GM19043 (cell line): Measurements from ENCODE around the gene SCNN1B.

Source experiments
- ATAC-seq: cut with Tn5 transposase; IDR thresholded peaks from one replicate; pipeline ENCODE4 v1.9.1; 2021; ENCODE audit warnings: low read depth; ENCODE audit not compliant: unreplicated experiment

SCNN1B gene

GRCh38 chr16:23320693-23321092 is 18.6 kb downstream of the SCNN1B start:
- ATAC-seq: no peak

- ATAC-seq: no peak
Observed at GRCh38 chr16:23321206-23321875, 19.2 kb downstream of the SCNN1B start.

DNA sequence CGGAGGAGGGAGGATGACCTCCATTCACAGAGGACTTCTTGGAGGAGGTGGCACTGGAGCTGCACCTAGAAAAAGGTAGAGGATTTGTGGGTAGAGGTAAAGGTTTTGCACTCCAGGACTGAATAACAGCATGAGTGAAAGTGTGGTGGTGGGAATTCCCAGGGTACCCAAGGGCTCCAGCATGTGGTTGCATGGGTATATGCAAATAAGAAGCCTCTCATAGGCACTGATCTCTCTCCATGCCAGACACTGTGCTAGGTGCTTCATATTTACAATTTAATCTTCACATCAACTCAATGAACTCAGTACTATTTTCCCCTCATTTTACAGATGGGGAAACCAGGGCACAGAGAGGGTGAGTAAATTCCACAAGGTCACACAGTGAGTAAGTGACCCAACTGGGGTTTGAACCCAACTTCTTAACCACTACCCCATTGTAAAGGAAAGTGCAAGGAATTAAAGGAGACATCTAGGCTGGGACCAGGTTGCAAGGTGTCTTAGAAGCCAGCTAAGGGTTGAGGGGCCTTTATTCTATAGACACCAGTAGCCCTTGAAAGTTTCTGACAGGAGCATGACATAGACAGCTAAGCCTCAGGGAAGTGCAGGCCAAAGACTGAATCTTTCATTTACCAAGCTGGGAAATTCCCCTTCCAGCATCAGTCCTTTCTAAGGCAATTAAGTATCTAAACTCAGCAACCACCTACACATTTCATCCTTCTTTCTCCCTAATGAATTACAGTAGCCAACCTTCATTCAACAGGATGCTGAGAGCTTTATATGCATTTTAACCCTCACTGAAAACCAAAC is 21.3 kb downstream of the SCNN1B start:
- no peak for ATAC-seq

- no peak for ATAC-seq
Observed at GRCh38 chr16:23324727-23325126, 22.6 kb downstream of the SCNN1B start.

DNA sequence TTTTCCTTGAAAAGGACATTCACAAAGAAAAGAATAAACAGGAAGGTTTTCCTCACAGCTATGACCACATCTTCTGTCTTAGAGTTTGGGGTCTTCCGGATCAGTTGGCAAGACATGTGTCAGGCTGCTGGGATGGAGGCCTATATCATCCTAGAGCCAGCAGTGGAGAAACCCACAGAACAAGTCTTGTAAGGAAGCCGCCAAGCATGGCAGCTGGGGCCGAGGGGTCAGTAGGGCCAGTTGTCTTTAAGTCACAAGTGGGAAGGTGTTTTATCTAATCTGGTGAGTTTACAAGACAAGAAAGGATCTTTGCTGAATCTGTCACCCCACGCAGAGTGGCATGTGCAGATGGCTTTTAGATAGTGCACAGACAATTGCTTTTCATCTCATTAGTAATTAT is 25.7 kb downstream of the SCNN1B start:
- ATAC-seq: no peak

- no peak for ATAC-seq
Observed at GRCh38 chr16:23330161-23330560, 28.1 kb downstream of the SCNN1B start.

- no peak for ATAC-seq
Observed at GRCh38 chr16:23330583-23331249, 28.6 kb downstream of the SCNN1B start.

- ATAC-seq: no peak
Observed at GRCh38 chr16:23333034-23333579, 31.0 kb downstream of the SCNN1B start.

- no peak for ATAC-seq
Observed at GRCh38 chr16:23333831-23334456, 31.8 kb downstream of the SCNN1B start.

DNA sequence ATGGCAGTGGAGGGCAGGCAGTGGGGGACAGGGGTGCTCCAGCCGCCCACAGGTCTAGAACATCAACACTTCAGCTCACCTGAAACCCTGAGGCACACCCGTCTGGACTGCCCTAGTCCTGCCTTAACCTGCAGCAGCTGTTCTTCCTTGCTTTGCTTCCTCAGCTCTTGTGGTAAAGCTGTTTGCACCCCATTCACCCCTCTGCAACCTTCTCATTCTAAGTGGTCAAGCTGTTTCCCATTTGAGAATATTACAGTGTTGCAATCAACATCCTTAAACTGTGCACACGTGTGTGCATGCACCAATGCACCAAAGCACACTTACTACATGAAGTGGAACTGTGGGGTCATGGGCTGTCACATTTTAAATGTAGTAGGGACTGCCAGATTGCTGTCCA is 32.4 kb downstream of the SCNN1B start:
- peak; percentile 38 for ATAC-seq

- no peak for ATAC-seq
Observed at GRCh38 chr16:23334950-23335349, 32.8 kb downstream of the SCNN1B start.

GRCh38 chr16:23337836-23338550 is 35.9 kb downstream of the SCNN1B start:
- ATAC-seq: no peak

DNA sequence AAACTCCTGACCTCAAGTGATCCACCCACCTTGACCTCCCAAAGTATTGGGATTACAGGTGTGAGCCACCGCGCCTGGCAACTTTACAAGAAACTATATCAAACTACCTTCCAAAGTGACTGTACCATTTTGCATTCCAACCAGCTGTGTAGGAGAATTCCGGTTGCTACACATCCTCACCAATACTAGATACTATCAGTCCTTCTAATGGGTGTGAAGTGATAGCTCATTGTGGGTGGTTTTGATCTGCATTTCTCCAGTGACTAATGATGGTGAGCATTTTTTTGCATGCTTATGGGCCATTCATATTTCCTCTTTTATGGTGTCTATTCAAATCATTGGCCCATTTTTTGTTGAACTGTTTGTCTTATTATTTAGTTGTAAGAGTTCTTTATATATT is 37.7 kb downstream of the SCNN1B start:
- no peak for ATAC-seq

- no peak for ATAC-seq
Observed at GRCh38 chr16:23342083-23342640, 40.1 kb downstream of the SCNN1B start.

GRCh38 chr16:23343643-23344612 is 41.8 kb downstream of the SCNN1B start:
- no peak for ATAC-seq

GRCh38 chr16:23345237-23345636 is 43.1 kb downstream of the SCNN1B start:
- ATAC-seq: no peak

DNA sequence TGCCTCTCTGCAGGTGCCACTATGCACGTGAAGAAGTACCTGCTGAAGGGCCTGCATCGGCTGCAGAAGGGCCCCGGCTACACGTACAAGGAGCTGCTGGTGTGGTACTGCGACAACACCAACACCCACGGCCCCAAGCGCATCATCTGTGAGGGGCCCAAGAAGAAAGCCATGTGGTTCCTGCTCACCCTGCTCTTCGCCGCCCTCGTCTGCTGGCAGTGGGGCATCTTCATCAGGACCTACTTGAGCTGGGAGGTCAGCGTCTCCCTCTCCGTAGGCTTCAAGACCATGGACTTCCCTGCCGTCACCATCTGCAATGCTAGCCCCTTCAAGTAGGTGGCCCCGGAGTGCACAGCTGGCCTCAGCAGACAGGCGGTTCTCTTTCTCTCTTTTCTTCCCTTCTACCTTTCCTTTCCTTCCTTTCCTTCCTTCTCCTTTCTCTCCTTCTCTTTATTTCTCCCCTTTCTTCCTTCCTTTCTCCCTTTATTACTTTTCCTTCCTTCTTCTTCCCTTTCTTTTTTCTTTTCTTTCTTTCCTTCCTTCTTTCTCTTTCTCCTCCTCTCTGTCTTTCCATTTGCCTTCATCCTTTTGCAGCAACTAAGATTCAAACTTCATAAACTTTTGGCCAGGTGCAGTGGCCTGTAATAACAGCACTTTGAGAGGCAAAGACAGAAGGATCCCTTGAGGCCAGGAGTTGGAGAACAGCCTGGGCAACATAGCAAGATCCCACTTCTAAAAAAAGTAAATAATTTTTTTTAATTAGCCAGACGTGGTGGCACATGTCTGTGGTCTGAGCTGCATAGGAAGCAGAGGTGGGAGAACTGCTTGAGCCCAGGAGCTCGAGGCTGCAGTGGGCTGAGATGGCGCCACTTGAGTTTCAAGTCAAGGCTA is 46.7 kb downstream of the SCNN1B start:
- no peak for ATAC-seq

DNA sequence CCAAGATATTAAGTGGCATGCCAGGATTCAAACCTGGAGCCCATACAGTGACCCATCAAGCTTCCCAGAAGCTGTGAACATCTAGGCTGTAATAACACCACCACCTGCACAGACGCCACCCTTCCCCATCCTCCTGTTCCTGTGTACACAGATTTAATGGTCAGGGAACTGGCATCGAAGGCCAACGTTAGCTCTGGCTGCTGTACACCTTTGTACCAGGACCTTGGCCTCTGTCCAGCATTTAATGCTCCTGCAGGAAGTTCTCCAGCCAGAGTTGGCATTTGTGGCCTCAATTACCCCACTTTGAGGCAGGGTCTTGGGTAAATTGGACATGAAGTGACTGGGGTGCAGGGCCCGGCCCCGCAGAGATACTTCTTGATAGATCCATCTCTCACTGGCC is 49.3 kb downstream of the SCNN1B start:
- no peak for ATAC-seq
